DND-41 (cell line): Measurements from ENCODE around the gene CCDC183.

Experiments
- CTCF ChIP-seq: IDR thresholded peaks from 2 replicates; pipeline ENCODE4 v1.5.1; 2012; ENCODE audit warnings: borderline replicate concordance, low read length, moderate library complexity, mild to moderate bottlenecking; ENCODE audit not compliant: poor library complexity, severe bottlenecking; ENCODE audit errors: extremely low read depth
- EZH2 ChIP-seq: IDR thresholded peaks from 3 replicates; pipeline ENCODE4 v1.6.1; 2012; ENCODE audit warnings: borderline replicate concordance, low read depth, mild to moderate bottlenecking, moderate library complexity, low read length, inconsistent platforms; ENCODE audit not compliant: severe bottlenecking

GRCh38 chr9:136791516-136792276 is 4.4 kb upstream of the CCDC183 start:
- peak; percentile 79 for TF ChIP-seq CTCF
- no peak for TF ChIP-seq EZH2
